ENCODE data around the gene BEND2. TPM values are rescaled to one million over a fixed set of nuclear protein-coding genes. Genes with fewer than 3 reads are reported as not detected.
"Not testable (repeated sequence)": the region's sequence is repeated elsewhere in the genome, so short reads cannot be mapped to it uniquely, and the experiment has no call there.

The BEND2 gene
- not detected for total RNA-seq

DNA sequence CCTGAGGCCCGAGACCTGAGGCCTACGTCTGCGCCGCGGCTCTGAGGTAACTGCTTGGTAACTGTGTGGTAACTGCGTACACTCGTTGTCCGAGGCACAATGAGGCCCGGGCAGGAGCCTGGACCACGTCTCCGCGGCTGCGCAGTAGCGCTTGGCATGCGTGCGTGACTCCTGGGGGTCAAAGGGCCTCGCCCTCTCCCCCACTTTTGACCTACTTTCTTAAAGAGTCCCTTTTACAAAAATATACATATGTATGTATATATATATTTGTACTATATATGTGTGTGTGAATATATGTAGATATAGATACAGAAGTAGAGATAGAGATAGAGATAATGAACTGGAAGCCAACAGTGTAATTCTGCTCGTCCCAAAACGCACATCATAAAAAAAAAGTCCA, at the start of gene BEND2:
TSS of gene BEND2 (minus strand) at position 101 of the 400 bp plus-strand sequence. CDS start 136 bp downstream, outside the sequence.
- intact Hi-C loops (cut with DNase I) = no loop called here
- H3K4me1 ChIP-seq = no peaks in the 10 kb centered on the region
- peaks cover 0 to 6% (median 0%) of the 10 kb centered on the region in 4 donors for H3K9me3 ChIP-seq
- no peaks in the 10 kb centered on the region for H3K36me3 ChIP-seq
- no peak for DNase-seq (ENCODE audit: extremely low spot score)
- H3K27me3 ChIP-seq = no peaks in the 10 kb centered on the region
- 92% methylated on average over 17 of the region's 19 CpGs for WGBS
- no peak for TF ChIP-seq EP300 (IDR thresholded peaks at IDR 0.05)
- TF ChIP-seq POLR2A (IDR thresholded peaks at IDR 0.05; ENCODE audit: low read depth) = no peak
- TF ChIP-seq, protein P1, sequence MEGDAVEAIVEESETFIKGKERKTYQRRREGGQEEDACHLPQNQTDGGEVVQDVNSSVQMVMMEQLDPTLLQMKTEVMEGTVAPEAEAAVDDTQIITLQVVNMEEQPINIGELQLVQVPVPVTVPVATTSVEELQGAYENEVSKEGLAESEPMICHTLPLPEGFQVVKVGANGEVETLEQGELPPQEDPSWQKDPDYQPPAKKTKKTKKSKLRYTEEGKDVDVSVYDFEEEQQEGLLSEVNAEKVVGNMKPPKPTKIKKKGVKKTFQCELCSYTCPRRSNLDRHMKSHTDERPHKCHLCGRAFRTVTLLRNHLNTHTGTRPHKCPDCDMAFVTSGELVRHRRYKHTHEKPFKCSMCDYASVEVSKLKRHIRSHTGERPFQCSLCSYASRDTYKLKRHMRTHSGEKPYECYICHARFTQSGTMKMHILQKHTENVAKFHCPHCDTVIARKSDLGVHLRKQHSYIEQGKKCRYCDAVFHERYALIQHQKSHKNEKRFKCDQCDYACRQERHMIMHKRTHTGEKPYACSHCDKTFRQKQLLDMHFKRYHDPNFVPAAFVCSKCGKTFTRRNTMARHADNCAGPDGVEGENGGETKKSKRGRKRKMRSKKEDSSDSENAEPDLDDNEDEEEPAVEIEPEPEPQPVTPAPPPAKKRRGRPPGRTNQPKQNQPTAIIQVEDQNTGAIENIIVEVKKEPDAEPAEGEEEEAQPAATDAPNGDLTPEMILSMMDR (IDR thresholded peaks at IDR 0.05) = no peak
- no peak for TF ChIP-seq POLR2AphosphoS5 (IDR thresholded peaks at IDR 0.05)
- no peak within 1 kb of the TSS for H3K4me3 ChIP-seq
- H3K27ac ChIP-seq (replicated peaks in 1 of 4) = no peak within 1 kb of the TSS

DNA sequence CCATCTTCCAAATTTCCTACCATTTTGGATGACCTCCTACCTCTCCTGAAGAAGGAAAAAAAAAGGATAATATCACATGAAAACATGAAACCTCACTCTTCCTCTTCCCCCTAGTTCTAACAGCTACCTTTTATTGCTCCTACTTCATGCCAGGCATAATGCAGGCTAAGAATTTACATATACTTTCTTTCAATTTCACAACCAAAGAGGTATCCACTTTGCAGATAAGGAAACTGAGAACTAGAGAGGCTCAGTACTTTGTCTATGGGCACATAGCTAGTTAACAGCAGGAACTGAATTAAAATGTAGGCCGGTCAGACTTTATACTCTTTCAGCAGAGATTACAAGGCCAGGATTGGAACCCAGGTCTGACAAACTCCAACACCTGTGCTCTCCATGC, 34.4 kb upstream of the BEND2 start:
- DNase-seq (ENCODE audit: extremely low spot score) = no peak
- Histone ChIP-seq H3K36me3 (peaks cover 0 to 6% (median 0%) of the 10 kb centered on the region in 4 donors), H3K27me3 (no peaks in the 10 kb centered on the region), H3K4me3 (no peak overlapping the region), H3K9me3 (no peaks in the 10 kb centered on the region), H3K27ac (replicated peaks in 1 of 4) (no peak overlapping the region), H3K4me1 (no peaks in the 10 kb centered on the region)
- TF ChIP-seq POLR2AphosphoS5 (IDR thresholded peaks at IDR 0.05) = no peak
- TF ChIP-seq, protein P1 (IDR thresholded peaks at IDR 0.05) = no peak
- TF ChIP-seq POLR2A (IDR thresholded peaks at IDR 0.05; ENCODE audit: low read depth) = no peak
- no peak for TF ChIP-seq EP300 (IDR thresholded peaks at IDR 0.05)
- intact Hi-C loops (cut with DNase I) = no loop called here
- WGBS = 93% methylated on average over 1 of the region's 1 CpG

DNA sequence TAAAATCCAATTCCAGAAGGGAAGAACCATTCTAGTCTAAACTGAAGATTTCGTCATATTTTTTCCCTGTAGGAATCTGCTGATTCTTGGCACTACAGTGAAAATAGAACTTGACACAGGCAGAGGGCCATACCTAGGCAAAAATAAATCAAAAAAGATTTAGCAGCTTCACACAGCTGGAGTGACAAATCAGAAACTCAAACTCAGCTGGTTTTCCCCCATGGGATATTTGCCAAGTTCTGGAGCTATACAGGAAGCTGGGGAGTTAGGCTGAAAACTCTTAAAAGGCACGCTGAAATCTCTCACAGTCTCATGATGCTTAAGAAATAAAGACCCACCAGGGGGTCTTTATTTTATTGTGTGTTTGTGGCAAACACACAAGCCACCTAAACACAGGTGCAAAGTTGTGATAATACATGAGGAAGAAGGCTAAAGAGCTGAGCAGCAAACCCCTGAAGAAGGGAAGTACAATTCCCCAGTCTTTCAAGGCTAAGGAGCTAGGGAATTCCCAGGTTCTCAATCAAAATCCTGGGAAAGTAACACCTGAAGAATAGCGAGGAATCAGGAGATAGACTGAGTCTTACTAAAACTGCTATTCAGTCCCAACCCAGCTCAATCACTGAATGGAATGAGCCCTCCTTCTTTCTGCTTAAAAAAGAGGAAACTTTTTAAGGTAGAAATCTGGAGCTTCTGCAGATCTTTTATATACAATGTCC, 32.1 kb upstream of the BEND2 start:
- peaks cover 0 to 6% (median 0%) of the 10 kb centered on the region in 4 donors for H3K36me3 ChIP-seq
- 44% methylated on average over 3 of the region's 3 CpGs for WGBS
- no peaks in the 10 kb centered on the region for H3K9me3 ChIP-seq
- TF ChIP-seq EP300 (IDR thresholded peaks at IDR 0.05) = no peak
- no peak for TF ChIP-seq POLR2A (IDR thresholded peaks at IDR 0.05; ENCODE audit: low read depth)
- no peak overlapping the region for H3K4me3 ChIP-seq
- intact Hi-C loops (cut with DNase I) = no loop called here
- no peaks in the 10 kb centered on the region for H3K27me3 ChIP-seq
- H3K27ac ChIP-seq (replicated peaks in 1 of 4) = no peak overlapping the region
- no peak for DNase-seq (ENCODE audit: extremely low spot score)
- no peaks in the 10 kb centered on the region for H3K4me1 ChIP-seq

DNA sequence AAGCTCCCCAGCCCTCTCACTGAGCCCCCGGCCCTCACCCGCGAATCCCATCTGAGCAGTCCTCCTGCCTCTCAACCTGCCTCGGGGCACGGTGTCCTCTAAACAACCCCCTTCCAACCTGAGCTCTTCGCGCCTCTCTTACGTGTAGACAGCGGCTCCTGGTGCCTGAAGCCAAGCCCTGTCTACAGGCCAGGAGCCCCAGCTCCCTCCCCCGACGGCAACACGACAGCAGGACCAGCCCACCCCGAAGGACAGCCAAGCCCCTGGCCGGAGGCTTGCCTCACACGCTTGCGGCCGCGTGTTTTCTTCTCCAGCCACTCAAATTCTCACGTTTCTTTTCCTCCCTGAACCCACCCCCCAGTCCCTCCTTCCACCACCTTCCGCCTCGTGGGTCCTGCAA, 9.0 kb upstream of the BEND2 start:
- intact Hi-C loops (cut with DNase I); H3K4me1 ChIP-seq; H3K27ac ChIP-seq (replicated peaks in 1 of 4); H3K9me3 ChIP-seq; DNase-seq (ENCODE audit: extremely low spot score); H3K4me3 ChIP-seq; H3K27me3 ChIP-seq; H3K36me3 ChIP-seq: not testable (repeated sequence)
- 76% methylated on average over 21 of the region's 21 CpGs for WGBS

DNA sequence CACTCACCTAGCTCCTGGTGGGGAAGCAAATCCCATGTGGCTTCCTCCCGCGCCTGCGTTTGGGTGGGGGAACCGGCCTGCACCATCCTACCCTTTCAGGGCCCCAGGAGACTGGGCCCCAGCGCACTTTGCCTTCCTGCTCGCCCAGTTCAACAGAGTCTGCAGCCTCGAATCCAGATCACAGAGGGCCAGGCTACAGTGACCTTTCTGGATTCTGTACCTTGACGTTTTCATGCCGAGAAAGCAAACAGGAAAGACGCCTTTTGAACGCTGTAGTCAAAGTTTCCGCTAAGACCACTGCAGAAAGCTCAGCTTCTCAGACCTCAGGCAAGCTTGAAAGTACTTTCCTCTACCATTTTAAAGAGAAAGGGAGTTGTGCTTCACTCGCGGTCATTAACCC, 7.4 kb upstream of the BEND2 start:
- H3K9me3 ChIP-seq = no peaks in the 10 kb centered on the region
- H3K4me3 ChIP-seq = no peak overlapping the region
- no peaks in the 10 kb centered on the region for H3K36me3 ChIP-seq
- WGBS = 79% methylated on average over 9 of the region's 14 CpGs
- intact Hi-C loops (cut with DNase I) = no loop called here
- no peaks in the 10 kb centered on the region for H3K4me1 ChIP-seq
- no peaks in the 10 kb centered on the region for H3K27me3 ChIP-seq
- TF ChIP-seq POLR2A (IDR thresholded peaks at IDR 0.05; ENCODE audit: low read depth) (no peak), POLR2AphosphoS5 (IDR thresholded peaks at IDR 0.05) (no peak), EP300 (IDR thresholded peaks at IDR 0.05) (no peak)
- TF ChIP-seq, protein P1 (IDR thresholded peaks at IDR 0.05) = no peak
- no peak for DNase-seq (ENCODE audit: extremely low spot score)
- H3K27ac ChIP-seq (replicated peaks in 1 of 4) = no peak overlapping the region

DNA sequence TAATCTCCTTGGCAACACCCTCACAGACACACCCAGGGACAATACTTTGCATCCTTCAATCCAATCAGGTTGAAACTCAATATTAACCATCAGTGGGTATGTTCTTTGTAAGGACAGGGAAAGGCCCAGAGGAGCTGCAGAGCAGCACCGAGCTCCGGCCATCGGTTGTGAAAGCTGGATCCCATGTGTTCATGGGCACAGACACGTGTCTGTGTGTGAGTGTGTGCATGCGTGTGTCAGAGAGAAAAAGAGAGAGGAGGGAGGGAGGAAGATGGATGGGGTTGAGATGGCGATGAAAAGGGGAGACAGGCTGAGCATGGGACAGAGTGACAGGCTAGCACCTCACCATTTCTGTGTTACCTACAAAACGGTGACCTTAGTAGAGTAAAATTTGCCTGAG, 6.8 kb upstream of the BEND2 start:
- intact Hi-C loops (cut with DNase I) = no loop called here
- DNase-seq (ENCODE audit: extremely low spot score) = no peak

More for the DNA sequence above, 6.8 kb upstream of the BEND2 start:
- TF ChIP-seq EP300 (IDR thresholded peaks at IDR 0.05) = no peak
- TF ChIP-seq POLR2AphosphoS5 (IDR thresholded peaks at IDR 0.05) = no peak
- no peaks in the 10 kb centered on the region for H3K9me3 ChIP-seq
- 88% methylated on average over 7 of the region's 7 CpGs for WGBS
- no peaks in the 10 kb centered on the region for H3K27me3 ChIP-seq
- H3K36me3 ChIP-seq = no peaks in the 10 kb centered on the region
- no peaks in the 10 kb centered on the region for H3K4me1 ChIP-seq
- no peak overlapping the region for H3K27ac ChIP-seq (replicated peaks in 1 of 4)
- H3K4me3 ChIP-seq = no peak overlapping the region

Measured in esophagus muscularis mucosa (tissue), 4 donors.